HG03025 (cell line): ENCODE measurements around the gene SDK1.

ENCODE experiments used
- ATAC-seq: cut with Tn5 transposase; IDR thresholded peaks from one replicate; pipeline ENCODE4 v1.9.1; 2021; ENCODE audit warnings: mild to moderate bottlenecking, moderate library complexity; ENCODE audit not compliant: unreplicated experiment, low FRiP score

The SDK1 gene

GRCh38 chr7:4154882-4155535 lies 854.0 kb downstream of the SDK1 start:
- ATAC-seq = no peak

DNA sequence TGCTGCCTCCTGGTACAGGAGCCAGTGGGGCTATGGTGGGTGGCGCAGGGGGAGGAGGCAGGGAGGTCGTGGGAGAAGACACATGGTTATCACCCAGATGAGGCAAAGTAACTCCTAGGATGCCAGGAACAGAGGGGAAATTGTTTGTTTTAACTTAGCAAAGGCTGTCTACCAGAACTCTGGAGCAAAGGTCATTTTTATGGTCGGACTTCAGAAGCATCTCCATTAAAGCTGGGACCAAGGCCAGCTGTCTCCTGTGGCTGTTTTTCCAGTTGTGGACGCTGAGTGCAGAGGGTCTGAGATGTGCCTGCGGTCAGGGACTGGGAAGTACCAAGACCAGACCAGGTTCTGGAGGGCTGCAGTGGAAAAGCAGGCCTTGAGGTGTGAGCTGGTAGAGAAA lies 855.1 kb downstream of the SDK1 start:
- no peak for ATAC-seq

DNA sequence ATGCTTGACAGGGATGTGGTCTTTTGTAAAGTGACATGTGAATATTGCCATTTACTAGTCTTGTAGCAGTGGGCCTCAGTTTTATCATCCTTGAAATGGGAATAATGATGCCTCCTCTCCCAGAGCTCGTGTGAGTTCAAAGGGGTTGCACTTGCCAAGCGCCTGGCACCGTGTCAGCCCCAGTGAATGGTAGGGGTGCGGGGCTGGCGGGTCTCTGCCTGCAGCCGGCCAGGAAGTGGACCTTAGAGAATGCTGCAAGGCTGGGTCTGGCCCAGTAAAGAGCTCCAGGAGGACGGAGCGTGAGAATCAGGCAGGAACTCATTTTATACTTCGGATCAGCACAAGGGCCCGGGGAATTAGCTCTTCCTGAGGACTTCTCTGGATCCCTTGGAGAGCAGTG lies 856.6 kb downstream of the SDK1 start:
- ATAC-seq = no peak

GRCh38 chr7:4158441-4159153 lies 857.5 kb downstream of the SDK1 start:
- ATAC-seq = no peak

DNA sequence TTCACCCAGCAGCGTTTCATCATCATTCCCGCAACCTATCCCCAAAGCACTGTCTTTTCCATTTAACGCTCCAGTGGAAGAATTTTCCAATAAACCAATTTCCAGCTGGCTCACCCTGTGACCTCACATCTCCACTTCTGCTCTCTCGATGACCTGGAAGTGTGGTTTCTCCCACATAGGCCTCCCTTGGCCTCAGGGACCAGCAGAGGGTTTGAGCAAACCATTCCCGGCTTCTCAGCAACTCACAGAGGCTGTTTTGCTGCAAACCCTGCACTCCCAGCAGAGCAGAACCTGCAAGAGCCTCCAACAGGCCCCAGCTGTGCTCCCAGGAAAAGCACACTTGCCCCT lies 858.1 kb downstream of the SDK1 start:
- ATAC-seq = no peak

DNA sequence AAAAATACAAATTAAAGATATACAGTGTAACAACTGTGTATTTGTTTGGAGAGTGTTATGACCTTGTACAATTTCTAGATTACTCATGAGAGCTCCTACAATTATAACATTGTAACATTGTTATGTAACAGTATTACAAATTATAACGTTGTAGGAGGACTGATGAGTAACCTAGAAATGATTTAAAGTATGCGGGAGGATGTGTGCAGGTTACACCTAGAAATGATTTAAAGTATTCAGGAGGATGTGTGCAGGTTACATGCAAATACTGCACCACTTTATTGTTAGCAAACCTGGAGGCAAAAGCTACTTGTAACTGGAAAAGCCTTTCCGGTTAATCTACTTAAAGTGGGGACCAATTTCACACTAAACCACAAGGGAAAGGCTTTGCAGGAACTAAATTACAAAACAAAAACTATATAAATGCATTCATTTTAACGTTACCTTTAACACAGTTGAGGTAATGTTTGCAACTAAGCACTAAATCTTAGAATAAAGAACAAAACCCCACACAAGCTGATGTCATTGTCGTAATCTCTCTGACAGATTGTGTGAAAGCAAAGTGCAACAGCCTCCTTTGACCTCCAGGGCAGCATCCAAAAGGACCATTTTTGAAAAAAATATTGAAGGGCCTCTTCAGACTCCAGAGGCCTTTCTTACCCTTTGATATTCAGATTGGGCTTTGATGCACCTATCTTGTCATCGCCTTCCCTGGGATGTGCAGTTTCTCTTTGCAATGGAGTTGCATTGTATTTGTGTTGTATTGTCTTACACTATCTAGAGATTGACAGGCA lies 858.9 kb downstream of the SDK1 start:
- ATAC-seq = no peak

- ATAC-seq = no peak
Observed at GRCh38 chr7:4162884-4163564, 862.0 kb downstream of the SDK1 start.

GRCh38 chr7:4163565-4164203 lies 862.6 kb downstream of the SDK1 start:
- no peak for ATAC-seq

DNA sequence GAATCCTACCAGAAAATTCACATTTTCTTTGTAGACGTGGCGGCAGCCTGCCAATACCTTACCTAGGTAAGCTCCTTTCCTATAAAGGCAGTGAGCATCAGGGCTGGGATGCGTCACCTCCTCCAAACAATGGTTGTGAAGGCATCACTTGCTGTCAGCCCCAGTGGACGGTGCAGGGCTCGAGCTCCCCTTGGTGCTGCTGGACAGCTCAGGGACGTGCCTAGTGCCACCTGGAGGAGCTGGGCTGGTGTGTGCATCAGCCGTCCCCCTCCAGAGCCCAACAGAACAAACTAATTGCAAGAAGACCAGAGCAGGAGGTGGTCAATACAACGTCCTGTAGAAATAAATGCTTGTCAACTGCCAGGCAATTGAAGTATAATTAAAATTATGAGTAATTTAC lies 863.5 kb downstream of the SDK1 start:
- ATAC-seq = no peak

GRCh38 chr7:4166340-4166739 lies 865.3 kb downstream of the SDK1 start:
- ATAC-seq = no peak

GRCh38 chr7:4166807-4167206 lies 865.8 kb downstream of the SDK1 start:
- ATAC-seq = no peak

- no peak for ATAC-seq
Observed at GRCh38 chr7:4167385-4167910, 866.4 kb downstream of the SDK1 start.

GRCh38 chr7:4168041-4168440 lies 867.0 kb downstream of the SDK1 start:
- ATAC-seq = no peak

DNA sequence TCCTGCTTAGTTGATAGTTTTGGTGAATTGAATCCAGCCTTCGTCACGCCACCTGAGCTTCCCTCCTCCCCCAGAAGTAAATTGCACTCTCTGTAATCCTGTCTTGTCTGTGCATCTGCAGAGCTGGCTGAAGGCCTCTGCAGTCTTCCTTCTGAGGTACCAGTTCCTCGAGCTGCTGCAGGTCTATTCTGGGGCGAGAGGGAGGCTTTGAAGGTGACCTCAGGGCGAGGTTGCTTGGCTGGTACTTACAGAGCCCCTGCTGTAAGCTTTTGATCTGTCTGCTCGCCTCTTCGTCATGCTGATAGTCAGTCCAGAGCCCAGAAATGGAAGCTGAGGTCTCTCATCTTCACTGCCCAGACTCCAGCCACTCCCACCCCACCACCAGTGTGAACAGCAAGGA lies 867.5 kb downstream of the SDK1 start:
- ATAC-seq = no peak

DNA sequence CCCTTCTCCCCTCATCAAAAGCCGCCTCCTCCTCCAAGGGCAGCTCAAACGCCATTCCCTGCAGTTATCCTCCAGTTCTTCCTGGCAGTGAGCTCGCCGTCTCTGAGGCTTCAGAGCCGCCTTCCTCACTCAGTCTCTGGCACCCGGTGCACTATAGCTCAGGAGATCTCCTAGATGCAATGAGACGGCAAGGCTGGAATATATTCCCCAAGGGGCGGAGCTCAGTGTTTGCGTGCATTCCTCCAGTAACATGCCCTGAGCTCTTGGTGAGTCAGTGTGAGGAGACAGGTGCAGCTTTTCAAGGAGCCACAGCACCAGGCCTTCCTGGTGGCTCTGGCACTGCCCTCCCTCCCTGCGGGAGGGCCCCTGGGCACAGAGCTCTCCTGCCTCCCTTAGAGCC lies 868.4 kb downstream of the SDK1 start:
- no peak for ATAC-seq

DNA sequence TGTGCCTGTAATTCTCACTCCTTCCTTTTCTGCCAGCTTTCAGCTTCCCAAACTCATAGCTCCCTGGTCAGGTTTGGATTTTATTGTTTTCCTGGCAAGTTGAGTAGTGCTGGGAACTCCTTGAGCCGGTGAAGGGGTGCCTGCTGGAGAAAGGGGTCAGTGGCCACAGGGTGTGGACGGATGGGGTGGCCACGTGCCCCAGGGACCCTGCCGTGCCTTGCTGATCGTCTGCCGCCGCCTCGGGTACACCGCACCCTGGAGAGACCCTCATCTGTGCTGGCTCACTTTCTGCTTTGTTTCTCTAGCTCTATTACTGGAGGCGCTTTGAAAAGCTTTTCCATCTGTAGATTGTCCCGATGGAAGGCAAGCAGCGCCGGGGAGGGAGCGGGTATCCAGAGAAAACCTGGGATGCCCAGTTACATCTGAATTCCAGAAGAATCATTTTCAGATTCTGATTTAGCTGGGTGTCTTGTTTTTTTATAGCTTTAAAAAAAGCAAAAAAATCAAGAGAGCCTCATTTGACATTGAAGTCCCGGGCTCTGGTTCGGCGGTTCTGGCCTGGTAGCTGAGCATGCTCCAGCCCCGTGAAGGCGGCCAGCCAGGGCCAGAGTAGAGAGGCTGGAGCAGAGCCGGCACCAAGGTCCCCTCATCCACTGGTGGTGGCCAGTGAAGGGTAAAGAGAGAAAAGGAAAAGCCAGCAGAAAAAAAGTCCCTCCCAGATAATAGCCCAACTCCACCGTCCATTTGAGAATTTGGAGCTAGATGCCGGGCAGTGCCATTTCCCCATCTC lies 870.1 kb downstream of the SDK1 start:
- ATAC-seq = no peak

DNA sequence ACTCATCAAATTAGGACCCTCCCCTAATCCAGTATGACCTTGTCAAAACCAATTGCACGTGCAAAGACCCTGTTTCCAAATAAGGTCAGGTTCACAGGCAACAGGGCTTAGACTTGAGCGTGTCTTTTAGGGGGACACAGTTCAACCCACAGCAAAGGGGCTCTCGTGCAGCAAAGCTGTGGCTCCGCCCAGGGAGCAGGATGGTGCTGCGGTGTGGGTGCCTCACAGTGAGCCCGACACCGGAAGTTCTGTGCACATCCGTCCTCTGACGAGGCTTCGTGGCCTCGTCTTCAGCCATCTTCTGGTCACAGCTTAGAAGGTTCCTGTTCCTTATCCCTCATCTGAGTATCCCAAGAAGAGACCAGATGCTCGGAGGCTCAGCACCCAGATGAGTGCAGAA lies 871.8 kb downstream of the SDK1 start:
- no peak for ATAC-seq

- ATAC-seq = no peak
Observed at GRCh38 chr7:4173615-4174014, 872.6 kb downstream of the SDK1 start.

DNA sequence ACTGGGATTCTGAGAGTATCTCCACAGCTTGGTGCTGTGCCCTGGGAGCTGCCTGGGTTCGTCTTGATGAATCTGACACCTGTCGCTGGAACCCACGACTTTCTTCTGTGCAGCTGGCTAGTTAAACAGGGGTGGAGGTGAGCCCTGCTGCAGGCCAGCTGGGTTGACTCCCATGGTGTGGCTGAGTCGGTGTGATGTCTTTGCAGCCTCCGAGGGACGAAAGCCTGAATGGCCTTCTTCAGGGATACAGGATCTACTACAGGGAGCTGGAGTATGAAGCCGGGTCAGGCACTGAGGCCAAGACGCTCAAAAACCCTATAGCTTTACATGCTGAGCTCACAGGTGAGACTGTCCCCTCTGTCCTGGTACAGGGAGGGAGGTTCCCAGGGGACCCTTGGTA lies 873.0 kb downstream of the SDK1 start:
- ATAC-seq = no peak

DNA sequence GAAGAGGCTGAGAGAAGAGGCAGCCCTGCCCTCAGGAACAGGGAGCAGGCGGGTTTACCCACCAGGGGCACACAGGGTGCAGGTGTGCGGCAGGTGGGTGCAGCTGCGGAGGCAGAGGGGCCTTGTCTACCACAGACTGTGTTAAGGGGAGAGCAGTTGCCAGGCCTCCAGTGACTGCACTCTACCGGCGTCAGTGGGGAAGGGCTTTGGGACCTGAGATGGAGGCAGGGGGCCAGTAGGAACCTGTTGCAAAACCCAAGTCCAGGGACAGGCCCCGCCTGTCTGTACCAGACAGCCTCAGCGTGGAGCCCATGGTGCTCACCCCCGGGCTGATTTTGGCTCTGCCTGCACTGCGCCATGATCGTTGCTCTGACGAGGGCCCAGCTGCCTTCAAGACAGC lies 873.4 kb downstream of the SDK1 start:
- ATAC-seq = no peak
